Measurements from ENCODE around the gene TCEA3. TPM values are rescaled to one million over a fixed set of nuclear protein-coding genes. Genes with fewer than 3 reads are reported as not detected.

Gene TCEA3
- total RNA-seq, 2 donors from 2014 or later: 110 to 140 TPM

- no peaks in the 10 kb centered on the region for H3K36me3 ChIP-seq (replicated peaks in 1 of 2; ENCODE audit: insufficient read depth in 1 of 2, low read depth in 2 of 2)
- intact Hi-C loops (cut with DNase I): no loop called here
- 7 to 18% methylated on average over 5 of the region's 5 CpGs for WGBS, 2 donors
- no peaks in the 10 kb centered on the region for H3K27me3 ChIP-seq
- no peak for TF ChIP-seq CTCF (IDR thresholded peaks at IDR 0.05)
- H3K27ac ChIP-seq: peak overlapping the region; percentile 89 to 97 (median 96)
- H3K4me3 ChIP-seq: peak overlapping the region in 1 of 2 donors; percentile 65
- DNase-seq (no peak), ATAC-seq (no peak)
- H3K9me3 ChIP-seq: no peaks in the 10 kb centered on the region
- H3K4me1 ChIP-seq: peaks cover 47% of the 10 kb centered on the region
Measured at GRCh38 chr1:23425193-23425494, 596 bp upstream of the TCEA3 start.

GRCh38 chr1:23423415-23424292 is 894 bp downstream of the TCEA3 start:
- Histone ChIP-seq H3K9me3 (no peaks in the 10 kb centered on the region), H3K27ac (peak overlapping the region; percentile 89 to 97 (median 96)), H3K27me3 (no peaks in the 10 kb centered on the region), H3K4me1 (peaks cover 62% of the 10 kb centered on the region), H3K36me3 (replicated peaks in 1 of 2; ENCODE audit: insufficient read depth in 1 of 2, low read depth in 2 of 2) (no peaks in the 10 kb centered on the region), H3K4me3 (peak overlapping the region; percentile 57 to 65)
- peak; percentile 90 to 93 (median 92) for DNase-seq
- intact Hi-C loops (cut with DNase I): no loop called here
- TF ChIP-seq CTCF (IDR thresholded peaks at IDR 0.05) (peak in 1 of 7 experiments; percentile 3), POLR2A (IDR thresholded peaks at IDR 0.05) (peak; percentile 56 to 68 (median 61))
- peak; percentile 77 for ATAC-seq
- 2% methylated on average over 7 to 42 of the region's 46 CpGs for WGBS, 2 donors

- DNase-seq (peak; percentile 36 to 50 (median 49)), ATAC-seq (no peak)
- H3K27me3 ChIP-seq: no peaks in the 10 kb centered on the region
- no peaks in the 10 kb centered on the region for H3K9me3 ChIP-seq
- intact Hi-C loops (cut with DNase I): no loop called here
- peak overlapping the region; percentile 89 to 97 (median 96) for H3K27ac ChIP-seq
- H3K4me1 ChIP-seq: peaks cover 69% of the 10 kb centered on the region
- 24 to 25% methylated on average over 4 to 6 of the region's 6 CpGs for WGBS, 2 donors
- no peaks in the 10 kb centered on the region for H3K36me3 ChIP-seq (replicated peaks in 1 of 2; ENCODE audit: insufficient read depth in 1 of 2, low read depth in 2 of 2)
- TF ChIP-seq CTCF (IDR thresholded peaks at IDR 0.05): no peak
- no peak for TF ChIP-seq POLR2A (IDR thresholded peaks at IDR 0.05)
- H3K4me3 ChIP-seq: no peak overlapping the region
Measured at GRCh38 chr1:23422941-23423340, 1.6 kb downstream of the TCEA3 start.

GRCh38 chr1:23422241-23422877 is 2.2 kb downstream of the TCEA3 start:
- peaks cover 75% of the 10 kb centered on the region for H3K4me1 ChIP-seq
- intact Hi-C loops (cut with DNase I): no loop called here
- DNase-seq (peak; percentile 65 to 84 (median 80)), ATAC-seq (peak; percentile 9)
- no peaks in the 10 kb centered on the region for H3K9me3 ChIP-seq
- 3 to 7% methylated on average over 13 to 15 of the region's 15 CpGs for WGBS, 2 donors
- H3K4me3 ChIP-seq: peak overlapping the region in 1 of 2 donors; percentile 8
- TF ChIP-seq POLR2A (IDR thresholded peaks at IDR 0.05) (peak in 1 of 3 donors; percentile 24), CTCF (IDR thresholded peaks at IDR 0.05) (no peak)
- no peaks in the 10 kb centered on the region for H3K27me3 ChIP-seq
- no peaks in the 10 kb centered on the region for H3K36me3 ChIP-seq (replicated peaks in 1 of 2; ENCODE audit: insufficient read depth in 1 of 2, low read depth in 2 of 2)
- peak overlapping the region; percentile 89 to 97 (median 96) for H3K27ac ChIP-seq

All from body of pancreas (tissue), 4 donors.